T47D (cell line): Measurements from ENCODE around the gene PRR5.

Experiments
- DNase-seq, 2 experiments: peaks; one replicate each; pipeline versions ENCODE4 v3.0.0 to v3.0.0-alpha.2; 2011 to 2012; ENCODE audit warnings: low read depth in 1 of 2, low spot score in 1 of 2
- JUND ChIP-seq: IDR thresholded peaks from 2 replicates; pipeline ENCODE4 v1.6.1; 2012; ENCODE audit warnings: low read depth
- in situ Hi-C: cut with HindIII; loops from 2 replicates; pipeline ENCODE4 v1.10.0; 2016; ENCODE audit warnings: low sequenced_read_pairs, low pct_unique_long_range_greater_than_20kb

The PRR5 gene

DNA sequence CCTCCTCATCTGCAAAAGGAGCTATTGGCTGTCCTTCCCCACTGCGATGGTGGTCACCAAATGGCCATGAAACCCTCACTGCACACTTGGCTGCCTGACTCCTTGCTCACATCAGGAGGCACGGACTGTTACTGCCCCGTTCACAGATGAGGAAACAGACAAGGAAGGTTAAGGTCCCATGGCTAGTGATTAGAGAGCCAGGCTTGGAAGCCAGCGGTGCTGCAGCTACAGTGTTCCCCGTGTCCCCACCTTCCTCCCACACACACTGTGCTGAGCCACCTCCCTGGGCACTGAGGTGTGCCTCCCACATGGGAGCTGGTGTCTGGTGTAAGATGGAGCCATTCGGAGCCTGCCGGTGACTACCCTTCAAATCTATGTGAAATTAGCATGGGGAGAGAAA lies 53.0 kb downstream of the PRR5 start:
- DNase-seq, result no peak
- in situ Hi-C loops, result no loop called here
- TF ChIP-seq JUND, result no peak

DNA sequence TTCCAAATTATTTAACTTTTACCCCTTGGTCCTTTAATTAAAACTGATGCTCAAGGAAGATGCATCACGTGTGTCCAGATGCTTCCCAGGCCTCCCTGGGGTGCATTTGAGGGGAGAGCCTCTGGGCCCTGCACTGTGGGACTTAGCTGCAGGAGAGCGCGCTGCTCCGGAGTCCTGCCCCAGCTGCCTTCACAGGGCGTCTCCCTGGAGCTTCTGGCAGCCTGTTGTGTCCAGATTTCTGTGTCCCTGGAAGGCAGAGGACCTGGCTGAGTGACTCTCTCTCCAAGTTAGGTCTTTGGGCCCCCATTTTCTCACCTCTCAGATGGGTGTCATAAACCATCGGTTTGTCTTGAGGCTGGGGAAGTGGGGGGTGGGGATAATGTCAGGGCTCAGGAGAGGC lies 53.4 kb downstream of the PRR5 start:
- in situ Hi-C loops, result no loop called here
- no peak for TF ChIP-seq JUND
- DNase-seq, result no peak

DNA sequence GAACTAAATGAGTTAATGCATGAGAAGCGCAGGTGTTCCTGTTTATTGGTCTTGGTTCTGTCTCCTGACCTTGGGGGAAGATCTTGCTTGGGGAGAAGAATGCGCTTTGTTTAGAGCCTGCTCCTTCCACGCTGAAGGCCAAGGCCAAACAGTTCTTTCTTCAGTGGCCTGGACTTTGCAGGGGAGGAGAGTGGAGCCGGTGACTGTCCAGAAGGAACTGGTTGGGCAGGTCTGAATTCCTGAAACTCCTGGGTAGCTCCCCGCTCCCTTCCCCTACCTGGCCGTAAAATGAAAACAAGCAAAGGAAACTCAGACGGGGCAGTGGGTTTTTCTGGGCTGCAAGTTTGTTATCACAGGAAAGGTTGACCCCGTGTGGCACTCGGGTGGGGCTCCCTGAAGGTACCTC lies 54.0 kb downstream of the PRR5 start:
- peak; percentile 41 to 90 for DNase-seq
- TF ChIP-seq JUND, result no peak
- in situ Hi-C loops, result no loop called here

DNA sequence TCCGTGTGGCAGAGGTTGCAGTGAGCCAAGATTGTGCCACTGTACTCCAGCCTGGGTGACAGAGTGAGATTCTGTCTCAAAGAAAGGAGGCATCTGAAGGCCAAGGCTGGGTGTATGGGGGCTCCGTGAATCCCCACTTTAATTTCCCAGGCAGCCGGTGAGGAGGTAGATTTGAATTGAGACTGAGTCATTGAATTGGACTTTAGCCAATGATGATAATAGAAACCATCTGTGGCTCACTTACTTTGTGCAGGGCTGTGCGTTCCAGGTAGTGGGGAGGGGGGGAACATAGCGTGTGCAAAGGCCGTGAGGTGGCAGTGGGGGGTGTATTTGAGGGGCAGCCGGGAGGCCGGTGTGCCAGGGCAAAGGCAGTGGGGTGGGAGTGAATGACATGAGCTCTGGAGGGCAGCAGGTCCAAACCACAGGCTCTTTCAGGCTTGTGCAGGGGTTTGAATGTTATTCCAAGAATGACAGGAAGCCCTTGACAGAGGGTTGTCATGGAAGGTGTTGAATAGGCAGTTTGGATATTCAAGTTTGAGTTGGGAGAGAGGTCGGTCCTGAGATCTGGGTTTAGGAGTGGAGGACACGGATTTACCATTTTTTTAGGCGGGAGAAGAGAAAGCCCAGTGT lies 56.5 kb downstream of the PRR5 start:
- in situ Hi-C loops, result no loop called here
- TF ChIP-seq JUND, result no peak
- DNase-seq, result no peak

DNA sequence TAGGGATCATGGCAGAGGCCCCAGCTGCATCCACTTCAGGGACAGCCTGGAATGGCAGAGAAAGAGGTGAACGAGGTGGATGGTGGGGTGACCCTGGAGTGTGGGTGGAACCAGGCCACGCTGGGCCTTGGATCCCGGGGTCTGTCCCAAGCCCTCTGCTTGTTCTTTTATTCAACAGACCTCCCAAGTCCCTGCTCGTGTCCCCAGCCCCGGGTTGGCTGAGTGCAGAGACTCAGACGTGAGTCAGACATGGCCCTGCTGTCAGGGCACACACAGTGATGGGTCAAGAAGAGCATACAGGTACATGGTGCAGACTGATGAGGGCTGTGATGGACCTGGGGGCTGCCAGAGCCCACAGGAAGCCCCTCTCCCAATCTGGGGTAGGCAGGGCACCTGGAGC lies 57.0 kb downstream of the PRR5 start:
- TF ChIP-seq JUND, result no peak
- in situ Hi-C loops, result no loop called here
- DNase-seq, result no peak

DNA sequence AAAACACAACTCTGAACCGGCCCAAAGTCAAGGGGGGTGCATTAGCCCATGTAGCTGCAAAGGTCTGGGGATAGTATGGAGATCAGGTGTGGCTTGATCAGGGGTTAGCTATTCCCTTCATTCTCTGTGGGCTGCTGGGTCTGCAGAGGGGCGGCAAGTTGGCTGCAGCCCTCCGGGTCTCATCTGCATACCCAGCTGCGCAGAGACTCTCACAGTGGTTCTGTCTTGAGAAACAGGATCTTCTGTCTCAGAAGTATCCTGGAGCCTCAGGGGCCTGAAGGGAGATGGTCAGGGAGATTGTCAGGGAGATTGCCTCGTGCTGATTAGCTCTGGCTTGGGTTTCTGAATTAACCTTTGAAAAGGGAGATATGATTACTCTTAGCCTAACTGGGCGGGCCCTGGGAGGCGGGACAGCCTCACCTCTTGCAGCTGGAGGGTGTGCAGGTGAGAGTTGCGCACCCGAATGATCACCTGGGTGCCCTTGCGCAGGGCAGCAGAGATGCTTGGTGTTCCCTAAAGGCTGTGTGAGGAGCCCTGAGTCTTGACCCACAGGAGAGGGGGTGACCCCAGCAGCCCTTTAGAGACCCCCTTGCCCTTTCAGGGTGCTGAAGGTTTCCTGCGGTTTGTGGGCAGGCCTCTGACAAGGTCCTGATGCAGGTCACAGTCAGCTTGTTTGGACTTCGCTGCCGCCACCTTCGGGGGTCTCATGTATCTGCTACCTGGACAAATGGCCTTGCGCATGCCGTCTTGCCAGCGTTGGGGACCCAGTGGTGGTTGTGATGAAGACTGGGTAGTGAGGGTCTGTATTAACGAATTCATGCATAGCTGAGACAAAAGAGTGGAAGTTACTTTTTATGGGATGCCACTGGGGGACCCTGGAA lies 57.7 kb downstream of the PRR5 start:
- in situ Hi-C loops, result no loop called here
- peak in 1 of 2 experiments; percentile 41 for DNase-seq
- TF ChIP-seq JUND, result no peak

DNA sequence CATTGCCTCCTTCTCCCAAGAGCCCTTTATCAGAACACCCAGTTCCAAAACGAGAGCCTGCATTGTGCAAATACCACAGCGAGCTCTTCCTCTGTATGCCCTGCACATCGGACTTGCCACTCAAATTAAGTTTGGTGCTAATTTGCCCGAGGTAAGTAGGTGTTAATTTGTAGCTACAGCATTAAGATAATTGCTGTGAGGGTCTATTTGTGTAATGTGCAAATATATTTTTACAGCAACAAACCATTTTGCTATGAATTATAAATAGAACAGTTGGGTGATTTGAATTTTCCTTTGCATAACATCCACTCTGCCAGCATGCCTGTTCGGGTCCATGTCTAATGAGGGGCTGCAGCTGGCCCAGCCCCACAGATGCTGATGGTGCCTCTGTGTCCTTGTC lies 58.5 kb downstream of the PRR5 start:
- in situ Hi-C loops, result no loop called here
- no peak for DNase-seq
- TF ChIP-seq JUND, result no peak

DNA sequence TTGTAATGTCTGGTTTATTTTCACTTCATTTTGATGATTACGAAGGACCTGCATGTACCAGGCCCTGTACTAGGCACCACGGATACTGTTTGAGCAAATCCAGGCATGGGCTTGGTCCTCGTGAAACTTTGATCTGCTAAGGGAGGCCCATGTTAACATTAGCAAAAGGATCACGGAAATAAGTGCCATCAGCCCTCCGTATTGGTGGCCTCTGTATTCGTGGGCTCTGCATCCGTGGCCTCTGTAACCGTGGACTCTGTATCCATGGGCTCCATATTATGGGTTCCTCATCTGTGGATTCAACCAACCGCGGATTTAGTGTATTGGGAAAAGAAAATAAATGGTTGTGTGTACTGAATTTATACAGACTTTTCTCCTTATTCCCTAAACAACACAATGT lies 59.0 kb downstream of the PRR5 start:
- TF ChIP-seq JUND, result no peak
- in situ Hi-C loops, result no loop called here
- no peak for DNase-seq

DNA sequence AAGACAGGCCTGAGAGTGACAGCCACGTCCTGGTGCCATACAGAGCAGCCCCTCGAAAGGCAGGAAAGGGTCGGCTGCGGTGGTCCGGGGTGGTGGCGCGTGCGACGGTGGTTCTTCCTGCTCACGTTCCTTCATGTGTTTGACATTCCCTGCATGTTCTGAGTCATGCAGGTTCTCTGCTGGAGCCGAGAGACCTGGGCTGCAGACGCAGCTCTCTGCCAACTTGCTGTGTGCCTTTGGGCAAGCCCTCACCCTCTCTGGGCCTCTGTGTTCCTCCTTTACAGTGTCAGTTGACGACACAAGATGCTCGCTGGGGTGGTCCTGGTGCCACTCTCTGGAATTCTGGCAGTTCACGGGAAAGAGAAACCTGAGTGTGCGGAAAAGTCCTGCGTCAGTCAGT lies 62.4 kb downstream of the PRR5 start:
- TF ChIP-seq JUND, result no peak
- in situ Hi-C loops, result no loop called here
- DNase-seq, result no peak

DNA sequence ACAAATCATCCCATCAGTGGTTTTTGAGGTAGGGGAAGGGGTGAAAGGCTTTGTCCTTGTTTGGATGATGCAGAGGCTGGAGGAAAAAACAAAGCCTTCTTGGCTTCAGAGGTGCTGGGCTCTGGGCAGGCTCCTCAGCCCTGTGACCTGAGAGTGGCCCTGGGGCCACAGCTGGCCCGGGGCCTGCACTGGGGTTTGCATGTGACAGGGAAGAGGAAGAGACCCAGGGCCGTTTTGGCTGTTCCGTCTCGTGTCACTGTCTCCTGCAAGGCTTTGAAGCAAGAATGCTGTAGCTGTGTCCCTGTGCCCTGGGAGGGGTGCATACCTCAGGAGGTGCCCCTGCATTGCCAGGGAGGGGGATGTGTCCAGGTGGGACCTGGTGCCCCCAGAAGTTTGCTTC lies 63.0 kb downstream of the PRR5 start:
- DNase-seq, result no peak
- no peak for TF ChIP-seq JUND
- in situ Hi-C loops, result no loop called here

DNA sequence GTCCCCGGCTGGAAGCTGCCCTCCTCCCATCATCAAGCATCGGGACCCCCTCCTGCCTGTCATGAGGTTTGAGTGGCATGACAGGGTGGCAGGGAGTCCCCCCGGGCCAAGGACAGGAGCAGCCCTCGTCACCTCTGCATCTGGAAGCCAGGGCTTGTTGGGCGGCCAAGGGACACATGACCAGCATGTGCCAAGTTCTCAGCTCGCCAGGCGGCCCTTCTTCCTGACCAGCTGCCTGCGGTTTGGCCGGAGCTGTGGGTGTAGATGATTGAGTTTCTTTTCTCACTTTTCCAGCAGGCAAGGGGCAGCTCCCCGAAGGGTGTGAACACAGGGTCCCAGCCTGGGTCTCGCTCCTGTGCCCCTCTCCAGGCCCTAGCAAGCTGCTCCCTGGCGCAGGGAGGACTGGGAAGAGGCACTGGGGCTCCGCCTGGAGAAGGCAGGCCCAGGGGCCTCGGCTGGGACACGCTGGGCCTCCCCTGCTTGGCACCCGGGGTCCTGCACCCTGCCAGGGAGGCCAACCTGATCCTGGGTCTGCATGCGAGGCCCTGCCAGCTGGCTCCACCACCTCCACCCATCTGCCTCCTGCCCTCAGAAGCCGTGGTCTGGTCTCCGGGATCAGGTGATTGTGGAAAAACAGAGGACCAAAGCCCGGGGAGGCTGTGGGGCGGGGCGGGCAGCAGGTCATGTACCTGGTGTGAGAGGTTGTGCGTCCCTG lies 63.7 kb downstream of the PRR5 start:
- TF ChIP-seq JUND, result no peak
- DNase-seq, result no peak
- in situ Hi-C loops, result no loop called here

DNA sequence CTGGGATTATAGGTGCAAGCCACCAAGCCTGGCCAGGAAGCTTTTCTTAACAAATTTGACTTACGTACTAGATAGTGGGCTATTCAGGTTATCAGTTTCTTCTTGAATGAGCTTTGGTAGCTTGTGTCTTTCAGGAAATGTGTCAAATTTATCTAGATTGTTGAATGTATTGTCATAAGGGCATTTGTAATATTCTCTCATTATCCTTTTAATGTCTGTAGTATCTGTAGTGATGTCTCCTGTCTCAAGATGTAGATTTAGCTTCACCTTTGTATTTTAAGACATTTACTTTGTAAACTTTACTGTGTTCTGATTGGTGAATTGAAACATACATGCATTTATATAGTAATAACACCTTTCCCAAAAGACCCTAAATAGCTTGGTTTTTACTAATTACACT lies 71.1 kb downstream of the PRR5 start:
- in situ Hi-C loops, result no loop called here
- DNase-seq, result no peak
- no peak for TF ChIP-seq JUND

DNA sequence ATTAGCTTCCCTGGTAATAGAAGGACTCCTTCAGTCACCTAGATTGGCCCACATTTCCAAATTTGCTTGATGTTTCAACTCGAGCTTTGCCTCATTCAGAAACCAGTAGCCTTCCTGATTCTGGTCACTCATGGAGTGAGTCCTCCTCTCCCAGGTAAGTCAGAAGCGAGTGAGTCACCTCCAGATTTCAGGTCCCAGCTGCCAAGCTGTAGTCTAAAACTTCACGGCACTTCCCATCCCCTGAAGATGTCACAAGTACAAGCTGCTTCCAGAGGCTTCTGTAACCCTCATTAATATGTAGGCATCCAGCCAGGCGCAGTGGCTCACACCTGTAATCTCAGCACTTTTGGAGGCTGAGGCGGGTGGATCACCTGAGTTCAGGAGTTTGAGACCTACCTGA lies 73.9 kb downstream of the PRR5 start:
- no peak for TF ChIP-seq JUND
- no peak for DNase-seq
- in situ Hi-C loops, result no loop called here
